Heart left ventricle (tissue), 16 donors: ENCODE measurements around the gene SOHLH1. TPM values are rescaled to one million over a fixed set of nuclear protein-coding genes. Genes with fewer than 3 reads are reported as not detected.

Experiments
- ATAC-seq, 4 donors: fragments of 200-7000 bp; cut with Tn5 transposase; one replicate each; pipeline ENCODE4 v1.9.1; 2020 to 2022; ENCODE audit warnings: moderate library complexity in 4 of 4, mild to moderate bottlenecking in 3 of 4, moderate number of reproducible peaks in 1 of 4
- DNase-seq, 5 donors: peaks; one replicate each; pipeline ENCODE4 v3.0.0-alpha.2; 2020
- H3K27ac ChIP-seq, 12 donors: fragments of 200-600 bp; sonication (generic) in 4 of 12; one replicate each; pipeline versions ENCODE4 v1.5.0 to v1.8.0; 2016 to 2022; ENCODE audit warnings: mild to moderate bottlenecking in 2 of 12
- H3K27me3 ChIP-seq, 9 donors: fragments of 200-600 bp; sonication (generic) in 2 of 9; one replicate each; pipeline versions ENCODE4 v1.5.1 to v1.8.0; 2016 to 2022; ENCODE audit warnings: mild to moderate bottlenecking in 3 of 9
- H3K36me3 ChIP-seq, 9 donors: fragments of 200-600 bp; sonication (generic) in 2 of 9; one replicate each; pipeline versions ENCODE4 v1.5.0 to v1.8.0; 2018 to 2022; ENCODE audit warnings: mild to moderate bottlenecking in 2 of 9
- H3K4me1 ChIP-seq, 12 donors: fragments of 200-600 bp; sonication (generic) in 4 of 12; one replicate each; pipeline versions ENCODE4 v1.5.0 to v1.8.0; 2016 to 2022; ENCODE audit warnings: mild to moderate bottlenecking in 3 of 12
- H3K4me3 ChIP-seq, 12 donors: fragments of 200-600 bp; sonication (generic) in 4 of 12; one replicate each; pipeline versions ENCODE4 v1.5.0 to v1.8.0; 2017 to 2022; ENCODE audit warnings: mild to moderate bottlenecking in 9 of 12, moderate library complexity in 4 of 12
- H3K9me3 ChIP-seq, 12 donors: fragments of 200-600 bp; sonication (generic) in 4 of 12; one replicate each; pipeline versions ENCODE4 v1.5.0 to v1.8.0; 2016 to 2022; ENCODE audit warnings: mild to moderate bottlenecking in 1 of 12
- CTCF ChIP-seq, 12 donors: fragments of 200-600 bp; sonication (generic) in 4 of 12; IDR thresholded peaks; one replicate each; pipeline versions ENCODE4 v1.5.0 to v1.8.0; 2018 to 2022; ENCODE audit warnings: antibody characterized with exemption in 12 of 12, mild to moderate bottlenecking in 5 of 12
- POLR2A ChIP-seq, 2 donors: fragments of 450-650 bp; IDR thresholded peaks; one replicate each; pipeline ENCODE4 v1.6.1; 2017; ENCODE audit warnings: antibody characterized with exemption in 2 of 2, mild to moderate bottlenecking in 2 of 2, moderate library complexity in 2 of 2
- WGBS, 4 donors: extraction: QIAGEN DNeasy Blood & Tissue Kit in 2 of 4; methylation state at CpG; one replicate each; pipeline versions ENCODE4 v1.1.5 to v1.1.7; 2013 to 2018; 5-methylcytosine and 5-hydroxymethylcytosine counted together
- intact Hi-C, 10 donors: fragments of 100-400 bp; cut with DNase I; formaldehyde crosslinking; loops; one replicate each; pipeline versions ENCODE4 v1.11.1 to v1.14.2; 2022
- polyA plus RNA-seq, 2 donors: library from polyadenylated mRNA; stranded (reverse); fragments of 200-250 nt; gene quantifications; one replicate each; pipeline ENCODE4 v1.2.3, GENCODE V29; 2013
- total RNA-seq, 9 donors: library from RNA; depleted of rRNA in 2 of 9; stranded (reverse); fragments of >200 nt in 2 of 9; fragmentation: NEBNext Ultra II Directional in 3 of 9; extraction: Animal tissue kit (Norgen Biotek cat#: 25700) in 3 of 9; gene quantifications; one replicate each; pipeline versions ENCODE4 v1.1.0 to v1.2.4, GENCODE V29; 2016 to 2023
- donor health status: ischemic (EF 13 %, LVEDD 7.1; RV severe dilation, severe dysfunction).
- donor health status: healthy with polysubstance abuse.
- donor health status: DM: no; HTN: yes; CAD: no.
- donor health status: DM: no; HTN: no; CAD: no.
- donor health status: ischemic (EF 25% LVEDD 6.9; RV normal size, moderate dysfunction).
- donor health status: ischemic (EF 25% LVEDD 5.7; RV mildly dilated, moderate dysfunction).
- donor health status: healthy.
- donor health status: DM: yes; HTN: yes; CAD: no.
- donor health status: ischemic (EF 35%, LVEDD 5.7; RV mildly dilated, moderate dysfunction).
- donor health status: nonischemic (EF 11% LVEDD 7.7; RV severe dilation, severe dysfunction).
- donor health status: DM: yes; HTN: yes; CAD: no.
- donor health status: PGD.
- donor health status: ischemic (EF 29% LVEDD 5.4; RV normal size, mild dysfunction).
- donor health status: nonischemic (EF 23%, LVEDD 6.1; RV moderate dilation, normal function).

SOHLH1 gene
- total and polyA plus RNA-seq, 11 donors, result not detected

GRCh38 chr9:135662758-135663450 is 36.4 kb downstream of the SOHLH1 start, which contains the start of gene LCN9:
TSS of gene LCN9 (plus strand) at chr9:135663309. CDS start at chr9:135663322, 13 bp downstream.
- DNase-seq (peak in 1 of 5 donors; percentile 26), ATAC-seq (peak; percentile 42 to 65 (median 47))
- no peak within 1 kb of the TSS for H3K27ac ChIP-seq
- 33 to 52% (median 49%) methylated on average over 16 to 25 of the region's 25 CpGs for WGBS, 4 donors
- H3K9me3 ChIP-seq, result no peaks in the 10 kb centered on the region
- intact Hi-C loops, result no loop called here
- no peak for TF ChIP-seq CTCF (IDR thresholded peaks at IDR 0.05)
- TF ChIP-seq POLR2A (IDR thresholded peaks at IDR 0.05), result no peak
- no peaks in the 10 kb centered on the region for H3K36me3 ChIP-seq
- peaks cover 0 to 5% (median 0%) of the 10 kb centered on the region in 12 donors for H3K4me1 ChIP-seq
- H3K4me3 ChIP-seq, result no peak within 1 kb of the TSS
- H3K27me3 ChIP-seq, result peaks cover 0 to 18% (median 0%) of the 10 kb centered on the region in 9 donors

- ATAC-seq, result no peak
- WGBS, 4 donors, result 43 to 60% (median 52%) methylated on average over 19 of the region's 19 CpGs
These were observed 37.3 kb downstream of the SOHLH1 start for GRCh38 chr9:135661816-135662560.

GRCh38 chr9:135660407-135660806 is 38.9 kb downstream of the SOHLH1 start:
- no peak overlapping the region for H3K27ac ChIP-seq
- no peaks in the 10 kb centered on the region for H3K36me3 ChIP-seq
- no peak overlapping the region for H3K4me3 ChIP-seq
- no peak for DNase-seq
- no peak for ATAC-seq
- TF ChIP-seq CTCF (IDR thresholded peaks at IDR 0.05), result no peak
- no peak for TF ChIP-seq POLR2A (IDR thresholded peaks at IDR 0.05)
- intact Hi-C loops, result no loop called here
- no peaks in the 10 kb centered on the region for H3K9me3 ChIP-seq
- H3K4me1 ChIP-seq, result peaks cover 0 to 5% (median 0%) of the 10 kb centered on the region in 12 donors
- WGBS, 4 donors, result 90 to 95% (median 93%) methylated on average over 22 of the region's 22 CpGs
- peaks cover 0 to 23% (median 3%) of the 10 kb centered on the region in 9 donors for H3K27me3 ChIP-seq

More at GRCh38 chr9:135661816-135662560, 37.3 kb downstream of the SOHLH1 start:
- no peak overlapping the region for H3K4me3 ChIP-seq
- intact Hi-C loops, result no loop called here
- peaks cover 0 to 5% (median 0%) of the 10 kb centered on the region in 12 donors for H3K4me1 ChIP-seq
- peaks cover 0 to 18% (median 0%) of the 10 kb centered on the region in 9 donors for H3K27me3 ChIP-seq
- DNase-seq, result no peak
- no peaks in the 10 kb centered on the region for H3K36me3 ChIP-seq
- TF ChIP-seq CTCF (IDR thresholded peaks at IDR 0.05) (no peak), POLR2A (IDR thresholded peaks at IDR 0.05) (no peak)
- H3K9me3 ChIP-seq, result no peaks in the 10 kb centered on the region
- no peak overlapping the region for H3K27ac ChIP-seq

- DNase-seq (no peak), ATAC-seq (no peak)
- Histone ChIP-seq H3K4me1 (peaks cover 0 to 5% (median 0%) of the 10 kb centered on the region in 12 donors), H3K27ac (no peak overlapping the region), H3K4me3 (no peak overlapping the region), H3K9me3 (no peaks in the 10 kb centered on the region), H3K27me3 (peaks cover 0 to 26% (median 3%) of the 10 kb centered on the region in 9 donors), H3K36me3 (no peaks in the 10 kb centered on the region)
- no peak for TF ChIP-seq POLR2A (IDR thresholded peaks at IDR 0.05)
- TF ChIP-seq CTCF (IDR thresholded peaks at IDR 0.05), result no peak
- intact Hi-C loops, result no loop called here
- WGBS, 4 donors, result 85 to 91% (median 88%) methylated on average over 13 of the region's 13 CpGs
These were observed 40.0 kb downstream of the SOHLH1 start for GRCh38 chr9:135659252-135659651.
